Testis (tissue), 2 donors: Measurements from ENCODE around the gene PCYT2.

Experiments
- CTCF ChIP-seq, 3 experiments: fragments of 450-650 bp in 2 of 3; fragments of 200-600 bp in 1 of 3; sonication (generic) in 1 of 3; IDR thresholded peaks; one replicate each; pipeline ENCODE4 v1.5.1; 2016 to 2019; ENCODE audit warnings: antibody characterized with exemption in 3 of 3, mild to moderate bottlenecking in 2 of 3, moderate library complexity in 1 of 3
- POLR2A ChIP-seq: fragments of 450-650 bp; IDR thresholded peaks from one replicate; pipeline ENCODE4 v1.6.1; 2017; ENCODE audit warnings: antibody characterized with exemption, mild to moderate bottlenecking, moderate library complexity

DNA sequence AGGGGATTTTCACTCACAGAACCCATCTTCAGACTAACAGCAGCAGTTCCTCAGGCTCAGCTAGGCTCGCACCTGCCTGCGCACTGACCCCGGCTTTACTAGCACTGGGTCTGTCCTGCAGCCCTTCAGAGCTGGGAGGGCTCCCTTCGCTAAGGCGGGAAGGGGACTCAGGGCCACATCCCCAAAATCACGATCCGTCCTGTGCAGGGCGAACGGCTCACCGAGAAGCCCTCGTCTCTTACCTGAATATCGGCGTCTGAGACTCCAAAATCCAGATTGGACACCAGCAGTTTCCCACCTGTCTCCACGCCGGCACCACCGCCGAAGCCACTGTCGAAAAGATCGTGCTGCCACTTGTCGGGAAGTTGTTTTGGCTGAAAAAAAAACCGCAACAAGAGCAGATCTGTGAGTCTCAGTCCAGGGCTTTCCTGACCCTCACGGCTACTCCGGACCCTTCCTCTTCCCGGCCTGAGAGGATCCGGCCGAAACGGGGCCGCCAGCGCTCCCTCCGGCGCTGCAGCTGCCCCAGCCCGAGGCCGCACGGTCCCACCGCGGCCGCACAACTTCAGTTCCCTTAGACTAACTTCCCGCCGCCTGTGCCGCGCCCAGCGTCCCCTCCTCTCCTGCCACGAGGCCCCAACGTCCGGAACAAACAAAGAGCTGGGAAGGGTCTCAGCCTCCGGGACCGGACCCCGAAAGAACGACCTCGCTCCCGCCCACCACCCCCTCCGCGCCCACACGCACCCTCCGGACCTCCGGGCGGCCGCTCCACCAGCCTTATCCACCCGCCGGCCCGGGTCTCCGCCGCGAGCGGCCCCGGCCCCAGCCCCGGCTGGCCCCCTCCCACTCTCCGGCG, 20.5 kb downstream of the PCYT2 start:
- TF ChIP-seq CTCF (IDR thresholded peaks at IDR 0.05) (no peak), POLR2A (no peak)
